Osteoblast (primary cell): ENCODE measurements around the gene NKAIN4. TPM values are rescaled to one million over a fixed set of nuclear protein-coding genes. Genes with fewer than 3 reads are reported as not detected.

Experiments used
- DNase-seq: peaks from one replicate; pipeline ENCODE4 v3.0.0; 2011; ENCODE audit warnings: low spot score, mixed read lengths; ENCODE audit not compliant: insufficient read length; ENCODE audit errors: missing footprints
- H2AFZ ChIP-seq: 2 replicates; pipeline ENCODE4 v1.6.0; 2011; ENCODE audit warnings: mild to moderate bottlenecking, low read length
- H3K27ac ChIP-seq: 2 replicates; pipeline ENCODE4 v1.5.1; 2011; ENCODE audit warnings: mild to moderate bottlenecking, low read depth, low read length, moderate library complexity
- H3K27me3 ChIP-seq: 2 replicates; pipeline ENCODE4 v1.6.0; 2012; ENCODE audit warnings: mild to moderate bottlenecking, control low read depth, inconsistent platforms, low read length, moderate library complexity; ENCODE audit not compliant: insufficient read depth
- H3K36me3 ChIP-seq: 2 replicates; pipeline ENCODE4 v1.5.1; 2011; ENCODE audit warnings: mild to moderate bottlenecking, low read length, control low read depth, moderate library complexity; ENCODE audit not compliant: insufficient read depth
- H3K4me1 ChIP-seq: 2 replicates; pipeline ENCODE4 v1.5.1; 2011; ENCODE audit warnings: mild to moderate bottlenecking, low read length, control low read depth, moderate library complexity; ENCODE audit not compliant: insufficient read depth
- H3K4me2 ChIP-seq: 2 replicates; pipeline ENCODE4 v1.6.0; 2011; ENCODE audit warnings: mild to moderate bottlenecking, low read length; ENCODE audit not compliant: insufficient read depth
- H3K4me3 ChIP-seq: fragments of 200-600 bp; sonication (generic); 3 replicates; pipeline ENCODE4 v1.5.1; 2012; ENCODE audit warnings: mild to moderate bottlenecking, low read length, inconsistent platforms; ENCODE audit not compliant: insufficient read depth
- H3K79me2 ChIP-seq: 2 replicates; pipeline ENCODE4 v1.6.0; 2012; ENCODE audit warnings: mild to moderate bottlenecking, low read length, control low read depth, inconsistent platforms; ENCODE audit not compliant: insufficient read depth
- H3K9me3 ChIP-seq: 2 replicates; pipeline ENCODE4 v1.5.1; 2011; ENCODE audit warnings: low read depth, low read length, control low read depth
- H4K20me1 ChIP-seq: 2 replicates; pipeline ENCODE4 v1.6.0; 2012; ENCODE audit warnings: mild to moderate bottlenecking, low read length, control low read depth; ENCODE audit not compliant: insufficient read depth
- total RNA-seq: library from RNA; depleted of rRNA; stranded (reverse); fragments of >200 nt; gene quantifications from 2 replicates; pipeline ENCODE4 v1.2.3, GENCODE V29; 2012
- TF ChIP-seq, protein P1 (sequence below): IDR thresholded peaks from 2 replicates; pipeline ENCODE4 v1.5.1; 2011; ENCODE audit warnings: mild to moderate bottlenecking, low read depth, low read length, moderate library complexity; ENCODE audit errors: extremely low read depth

Gene NKAIN4
- total RNA-seq, 1 donor, result not detected

DNA sequence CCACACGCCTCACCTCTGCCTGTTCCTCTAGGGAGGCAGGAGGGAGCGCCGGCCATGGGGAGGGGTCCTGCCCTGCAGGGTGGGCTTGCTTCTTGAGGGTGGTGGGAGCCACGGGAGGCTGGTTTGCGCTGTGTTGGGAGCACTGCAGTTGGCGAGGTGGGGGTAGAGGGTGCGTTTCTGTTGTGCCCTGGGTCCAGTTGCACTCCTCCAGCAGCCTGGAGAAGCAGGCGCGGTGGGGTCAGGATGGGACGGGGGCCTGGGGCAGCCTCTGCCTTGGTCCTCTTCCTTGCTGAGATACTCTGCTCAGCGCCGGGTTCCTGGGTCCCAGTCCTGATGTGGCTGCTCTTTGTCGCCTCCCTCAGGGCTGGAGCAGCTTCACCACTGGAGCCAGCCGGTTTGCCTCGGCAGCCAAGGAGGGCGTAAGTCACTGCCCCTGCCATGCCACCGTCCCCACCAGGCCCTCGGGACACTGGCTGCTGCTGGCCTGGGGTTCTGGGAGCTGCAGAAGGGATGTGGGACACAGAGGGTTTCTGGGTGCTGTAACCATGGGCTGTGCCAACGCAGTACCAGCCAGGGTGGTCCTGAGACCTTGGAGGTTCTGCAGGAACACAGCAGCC lies 26.8 kb upstream of the NKAIN4 start:
- H3K36me3 ChIP-seq, result peaks cover 92% of the 10 kb centered on the region
- H3K4me2 ChIP-seq, result no peak overlapping the region
- no peaks in the 10 kb centered on the region for H3K4me1 ChIP-seq
- peaks cover 65% of the 10 kb centered on the region for H4K20me1 ChIP-seq
- H3K27ac ChIP-seq, result no peak overlapping the region
- no peaks in the 10 kb centered on the region for H3K27me3 ChIP-seq
- TF ChIP-seq, protein P1, sequence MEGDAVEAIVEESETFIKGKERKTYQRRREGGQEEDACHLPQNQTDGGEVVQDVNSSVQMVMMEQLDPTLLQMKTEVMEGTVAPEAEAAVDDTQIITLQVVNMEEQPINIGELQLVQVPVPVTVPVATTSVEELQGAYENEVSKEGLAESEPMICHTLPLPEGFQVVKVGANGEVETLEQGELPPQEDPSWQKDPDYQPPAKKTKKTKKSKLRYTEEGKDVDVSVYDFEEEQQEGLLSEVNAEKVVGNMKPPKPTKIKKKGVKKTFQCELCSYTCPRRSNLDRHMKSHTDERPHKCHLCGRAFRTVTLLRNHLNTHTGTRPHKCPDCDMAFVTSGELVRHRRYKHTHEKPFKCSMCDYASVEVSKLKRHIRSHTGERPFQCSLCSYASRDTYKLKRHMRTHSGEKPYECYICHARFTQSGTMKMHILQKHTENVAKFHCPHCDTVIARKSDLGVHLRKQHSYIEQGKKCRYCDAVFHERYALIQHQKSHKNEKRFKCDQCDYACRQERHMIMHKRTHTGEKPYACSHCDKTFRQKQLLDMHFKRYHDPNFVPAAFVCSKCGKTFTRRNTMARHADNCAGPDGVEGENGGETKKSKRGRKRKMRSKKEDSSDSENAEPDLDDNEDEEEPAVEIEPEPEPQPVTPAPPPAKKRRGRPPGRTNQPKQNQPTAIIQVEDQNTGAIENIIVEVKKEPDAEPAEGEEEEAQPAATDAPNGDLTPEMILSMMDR, result no peak
- no peak overlapping the region for H3K4me3 ChIP-seq
- DNase-seq, result no peak
- H3K9me3 ChIP-seq, result no peaks in the 10 kb centered on the region
- H3K79me2 ChIP-seq, result peaks cover 46% of the 10 kb centered on the region
- H2AFZ ChIP-seq, result no peak overlapping the region

DNA sequence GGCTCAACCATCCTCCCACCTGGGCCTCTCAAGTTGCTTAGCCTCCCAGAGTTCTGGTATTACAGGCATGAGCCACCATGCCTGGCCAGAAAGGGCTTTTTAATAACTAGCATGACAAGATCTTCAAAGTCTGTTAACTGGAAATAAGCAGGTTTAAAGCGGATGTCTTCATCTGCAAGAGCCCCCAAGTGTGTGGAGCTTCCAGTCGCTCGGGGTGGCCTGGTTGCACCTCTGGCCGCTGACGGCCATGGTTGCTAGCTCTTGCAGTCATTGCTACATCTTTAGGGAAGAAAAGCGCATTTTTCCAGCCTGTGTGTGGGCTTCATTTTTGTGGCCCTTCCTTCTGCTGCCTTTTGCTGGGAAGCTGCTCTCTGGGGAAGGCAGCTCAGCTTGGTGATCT lies 26.1 kb upstream of the NKAIN4 start:
- H3K36me3 ChIP-seq, result peaks cover 93% of the 10 kb centered on the region
- no peak overlapping the region for H3K4me3 ChIP-seq
- peaks cover 67% of the 10 kb centered on the region for H4K20me1 ChIP-seq

DNA sequence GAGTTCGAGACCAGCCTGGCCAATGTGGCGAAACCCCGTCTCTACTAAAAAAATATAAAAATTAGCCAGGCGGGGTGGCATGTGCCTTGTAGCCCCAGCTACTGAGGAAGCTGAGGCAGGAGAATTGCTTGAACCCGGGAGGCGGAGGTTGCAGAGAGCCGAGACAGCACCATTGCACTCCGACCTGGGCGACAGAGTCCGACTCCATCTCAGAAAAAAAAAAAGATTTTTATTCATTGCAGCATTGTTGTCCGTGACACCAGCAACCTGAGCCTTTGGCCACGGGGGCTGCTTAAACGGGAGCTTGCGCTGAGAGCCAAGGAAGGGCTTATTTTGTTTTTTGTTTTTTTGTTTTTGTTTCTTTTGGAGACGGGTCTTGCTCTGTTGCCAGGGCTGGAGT lies 25.7 kb upstream of the NKAIN4 start:
- no peak for DNase-seq
- TF ChIP-seq, protein P1, result no peak
- no peaks in the 10 kb centered on the region for H3K9me3 ChIP-seq
- H3K4me3 ChIP-seq, result no peak overlapping the region
- peaks cover 2% of the 10 kb centered on the region for H3K4me1 ChIP-seq
- H3K4me2 ChIP-seq, result no peak overlapping the region
- H3K36me3 ChIP-seq, result peaks cover 91% of the 10 kb centered on the region
- H2AFZ ChIP-seq, result no peak overlapping the region
- H3K27ac ChIP-seq, result no peak overlapping the region
- H3K79me2 ChIP-seq, result peaks cover 57% of the 10 kb centered on the region
- H4K20me1 ChIP-seq, result peaks cover 72% of the 10 kb centered on the region
- no peaks in the 10 kb centered on the region for H3K27me3 ChIP-seq

More for the DNA sequence above, 26.1 kb upstream of the NKAIN4 start:
- H3K79me2 ChIP-seq, result peaks cover 53% of the 10 kb centered on the region
- H3K27me3 ChIP-seq, result no peaks in the 10 kb centered on the region
- no peak for DNase-seq
- no peak overlapping the region for H3K27ac ChIP-seq
- no peaks in the 10 kb centered on the region for H3K4me1 ChIP-seq
- no peak overlapping the region for H3K4me2 ChIP-seq
- H2AFZ ChIP-seq, result no peak overlapping the region
- no peaks in the 10 kb centered on the region for H3K9me3 ChIP-seq
- TF ChIP-seq, protein P1, result no peak

DNA sequence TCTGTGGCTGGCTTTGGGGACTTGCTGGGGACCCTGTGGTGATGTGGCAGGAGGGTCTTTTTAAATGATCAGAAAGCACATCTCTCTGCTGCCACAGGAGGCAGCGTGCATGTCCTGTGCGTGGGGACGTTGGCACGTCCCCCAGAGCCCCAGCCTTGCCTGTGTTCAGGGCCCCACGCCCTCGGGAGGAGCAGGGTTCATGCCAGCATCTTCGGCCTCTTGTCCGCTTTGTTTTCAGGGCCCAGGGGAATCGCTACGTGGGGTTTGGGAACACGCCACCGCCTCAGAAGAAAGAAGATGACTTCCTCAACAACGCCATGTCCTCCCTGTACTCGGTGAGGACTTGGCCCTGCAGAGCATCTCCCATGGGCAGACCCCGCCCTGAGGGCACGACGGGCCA lies 24.4 kb upstream of the NKAIN4 start:
- DNase-seq, result no peak
- H3K36me3 ChIP-seq, result peaks cover 80% of the 10 kb centered on the region
- no peak overlapping the region for H2AFZ ChIP-seq
- no peak overlapping the region for H3K27ac ChIP-seq
- no peaks in the 10 kb centered on the region for H3K27me3 ChIP-seq
- TF ChIP-seq, protein P1, result peak; percentile 13
- peaks cover 70% of the 10 kb centered on the region for H3K79me2 ChIP-seq
- H3K9me3 ChIP-seq, result no peaks in the 10 kb centered on the region
- H3K4me1 ChIP-seq, result peaks cover 9% of the 10 kb centered on the region
- H3K4me2 ChIP-seq, result no peak overlapping the region
- H4K20me1 ChIP-seq, result peaks cover 82% of the 10 kb centered on the region
- H3K4me3 ChIP-seq, result no peak overlapping the region
